IMR-90 (cell line): ENCODE results near the gene OGG1. TPM values are rescaled to one million over a fixed set of nuclear protein-coding genes. Genes with fewer than 3 reads are reported as not detected.

Source experiments
- ATAC-seq: fragments of 200-7000 bp; cut with Tn5 transposase; 2 replicates; pipeline ENCODE4 v1.9.1; 2020; ENCODE audit warnings: low read depth, mild to moderate bottlenecking, moderate library complexity
- BruUV-seq: library from RNA; stranded (reverse); fragments of 400-500 nt; replicated peaks from 2 replicates; lab custom pipeline; 2021; lab: Mats Ljungman, UMichigan
- CTCF ChIA-PET: fragments of 300-600 bp; formaldehyde crosslinking; extraction: SDS; loops from one replicate; lab custom pipeline; 2021; ENCODE audit warnings: antibody characterized with exemption; lab: Yijun Ruan, JAX
- POLR2A ChIA-PET: fragments of 300-600 bp; sonication (Branson Sonifier 250); formaldehyde crosslinking; loops from one replicate; lab custom pipeline; 2022; ENCODE audit warnings: antibody characterized with exemption; ENCODE audit not compliant: unreplicated experiment; lab: Charles Lee
- DNase-seq: peaks from one replicate; pipeline ENCODE4 v3.0.0; 2013
- H2AFZ ChIP-seq: replicated peaks from 2 replicates; pipeline ENCODE3; 2013; ENCODE audit warnings: low read length, mild to moderate bottlenecking; ENCODE audit not compliant: poor library complexity
- H2AK5ac ChIP-seq: 2 replicates; pipeline ENCODE4 v1.6.1; 2013; ENCODE audit warnings: low read depth, low read length, inconsistent platforms
- H2AK9ac ChIP-seq: replicated peaks from 2 replicates; pipeline ENCODE3; 2013; ENCODE audit warnings: mild to moderate bottlenecking, low read depth, low read length, moderate library complexity; ENCODE audit not compliant: poor library complexity
- H2BK120ac ChIP-seq: 2 replicates; pipeline ENCODE4 v1.6.1; 2013; ENCODE audit warnings: low read depth, low read length, inconsistent platforms
- H2BK15ac ChIP-seq: 3 replicates; pipeline ENCODE4 v1.6.1; 2013; ENCODE audit warnings: low read depth, low read length, inconsistent platforms
- H2BK20ac ChIP-seq: 2 replicates; pipeline ENCODE4 v1.6.1; 2013; ENCODE audit warnings: low read depth, mild to moderate bottlenecking, inconsistent platforms, low read length, moderate library complexity
- H2BK5ac ChIP-seq: 2 replicates; pipeline ENCODE4 v1.6.1; 2013; ENCODE audit warnings: mild to moderate bottlenecking, low read depth, low read length, inconsistent platforms; ENCODE audit not compliant: poor library complexity, severe bottlenecking
- H3K14ac ChIP-seq: replicated peaks from 2 replicates; pipeline ENCODE4 v1.6.1; 2013; ENCODE audit warnings: low read depth, low read length, inconsistent platforms
- H3K18ac ChIP-seq: 2 replicates; pipeline ENCODE4 v1.6.1; 2013; ENCODE audit warnings: low read depth, low read length, control low read depth
- H3K23ac ChIP-seq: 2 replicates; pipeline ENCODE4 v1.6.1; 2013; ENCODE audit warnings: low read depth, low read length, inconsistent platforms
- H3K27ac ChIP-seq: 2 replicates; pipeline ENCODE4 v1.5.1; 2013; ENCODE audit warnings: mild to moderate bottlenecking, control low read depth, low read length; ENCODE audit not compliant: insufficient read depth
- H3K27me3 ChIP-seq: 2 replicates; pipeline ENCODE4 v1.6.1; 2013; ENCODE audit warnings: low read length; ENCODE audit not compliant: control insufficient read depth, insufficient read depth
- H3K36me3 ChIP-seq: 2 replicates; pipeline ENCODE4 v1.6.1; 2013; ENCODE audit warnings: low read length, mixed read lengths; ENCODE audit not compliant: control insufficient read depth, insufficient read depth
- H3K4ac ChIP-seq: 2 replicates; pipeline ENCODE4 v1.6.1; 2013; ENCODE audit warnings: low read depth, low read length, inconsistent platforms
- H3K4me1 ChIP-seq: 2 replicates; pipeline ENCODE4 v1.6.1; 2013; ENCODE audit warnings: low read length, mixed read lengths; ENCODE audit not compliant: control insufficient read depth, insufficient read depth
- H3K4me2 ChIP-seq: 2 replicates; pipeline ENCODE4 v1.6.1; 2013; ENCODE audit warnings: low read depth, mild to moderate bottlenecking, control low read depth, low read length, moderate library complexity
- H3K4me3 ChIP-seq: 2 replicates; pipeline ENCODE4 v1.5.1; 2013; ENCODE audit warnings: low read depth, mild to moderate bottlenecking, control low read depth, low read length, moderate library complexity; ENCODE audit not compliant: insufficient read depth
- H3K56ac ChIP-seq: 2 replicates; pipeline ENCODE4 v1.6.1; 2013; ENCODE audit warnings: low read length, inconsistent platforms; ENCODE audit not compliant: insufficient read depth; ENCODE audit errors: extremely low read depth
- H3K79me1 ChIP-seq, 2 experiments: 2 replicates each; pipeline ENCODE4 v1.6.1; 2013; ENCODE audit warnings: low read length in 2 of 2, inconsistent platforms in 1 of 2, low read depth in 1 of 2
- H3K9ac ChIP-seq: 2 replicates; pipeline ENCODE4 v1.6.1; 2013; ENCODE audit warnings: low read depth, low read length, control low read depth
- H3K9me1 ChIP-seq: 2 replicates; pipeline ENCODE4 v1.6.1; 2013; ENCODE audit warnings: low read length, inconsistent platforms; ENCODE audit not compliant: insufficient read depth
- H3K9me3 ChIP-seq: 2 replicates; pipeline ENCODE4 v1.6.1; 2013; ENCODE audit warnings: low read length; ENCODE audit not compliant: control insufficient read depth, insufficient read depth
- H4K20me1 ChIP-seq: 2 replicates; pipeline ENCODE4 v1.6.1; 2013; ENCODE audit warnings: low read length, inconsistent platforms; ENCODE audit not compliant: insufficient read depth
- H4K5ac ChIP-seq: 2 replicates; pipeline ENCODE4 v1.6.1; 2013; ENCODE audit warnings: mild to moderate bottlenecking, low read depth, low read length, control low read depth
- H4K8ac ChIP-seq, 2 experiments: 2 replicates each; pipeline ENCODE4 v1.6.1; 2013; ENCODE audit warnings: low read depth in 2 of 2, low read length in 2 of 2, control low read depth in 1 of 2, inconsistent platforms in 1 of 2
- H4K91ac ChIP-seq: 2 replicates; pipeline ENCODE4 v1.6.1; 2013; ENCODE audit warnings: low read depth, low read length, inconsistent platforms; ENCODE audit not compliant: insufficient read depth
- BHLHE40 ChIP-seq: fragments of 150-350 bp; IDR thresholded peaks from 2 replicates; pipeline ENCODE4 v1.6.1; 2016; ENCODE audit warnings: mild to moderate bottlenecking, low read depth, low read length
- CEBPB ChIP-seq: IDR thresholded peaks from 2 replicates; pipeline ENCODE4 v1.6.1; 2012; ENCODE audit warnings: low read depth, low read length, improper control_type of control experiment
- CHD1 ChIP-seq: IDR thresholded peaks from 2 replicates; pipeline ENCODE4 v1.6.1; 2012; ENCODE audit warnings: low read depth, low read length, improper control_type of control experiment
- FOS ChIP-seq: fragments of 150-350 bp; IDR thresholded peaks from 2 replicates; pipeline ENCODE4 v1.6.1; 2016; ENCODE audit warnings: low read depth, low read length
- MAFK ChIP-seq: IDR thresholded peaks from 2 replicates; pipeline ENCODE4 v1.6.1; 2012; ENCODE audit warnings: low read depth, low read length, improper control_type of control experiment
- MAZ ChIP-seq: IDR thresholded peaks from 2 replicates; pipeline ENCODE4 v1.6.1; 2012; ENCODE audit warnings: low read depth, mild to moderate bottlenecking, low read length, improper control_type of control experiment, moderate library complexity, borderline replicate concordance
- MXI1 ChIP-seq: IDR thresholded peaks from 2 replicates; pipeline ENCODE4 v1.6.1; 2012; ENCODE audit warnings: low read depth, mild to moderate bottlenecking, low read length, moderate library complexity, borderline replicate concordance
- NFE2L2 ChIP-seq: fragments of 150-350 bp; IDR thresholded peaks from 2 replicates; pipeline ENCODE4 v1.6.1; 2016; ENCODE audit warnings: low read depth, mild to moderate bottlenecking, low read length
- POLR2A ChIP-seq: IDR thresholded peaks from 2 replicates; pipeline ENCODE4 v1.6.1; 2012; ENCODE audit warnings: mild to moderate bottlenecking, low read depth, low read length
- RAD21 ChIP-seq: IDR thresholded peaks from 2 replicates; pipeline ENCODE4 v1.6.1; 2012; ENCODE audit warnings: low read length, improper control_type of control experiment
- RCOR1 ChIP-seq: IDR thresholded peaks from 2 replicates; pipeline ENCODE4 v1.6.1; 2012; ENCODE audit warnings: mild to moderate bottlenecking, low read length, improper control_type of control experiment; ENCODE audit not compliant: insufficient replicate concordance
- RFX5 ChIP-seq: IDR thresholded peaks from 2 replicates; pipeline ENCODE4 v1.8.0; 2012; ENCODE audit warnings: low read depth, mild to moderate bottlenecking, low read length, moderate library complexity
- SMC3 ChIP-seq: fragments of 150-350 bp; IDR thresholded peaks from 2 replicates; pipeline ENCODE4 v1.6.1; 2016; ENCODE audit warnings: low read depth, mild to moderate bottlenecking, antibody characterized with exemption, low read length, moderate library complexity
- WGBS, 2 experiments: methylation state at CpG; one replicate each; pipeline versions ENCODE4 v1.1.5 to v1.1.7; 2013; ENCODE audit warnings: missing lambda C conversion rate in 2 of 2; ENCODE audit not compliant: insufficient read length in 1 of 2; ENCODE audit errors: extremely low coverage in 2 of 2; 5-methylcytosine and 5-hydroxymethylcytosine counted together
- dilution Hi-C: fragments of 300-500 bp; cut with HindIII; formaldehyde crosslinking; loops from one replicate; pipeline ENCODE4 v1.14.3; 2018; ENCODE audit warnings: low sequenced_read_pairs; ENCODE audit not compliant: unreplicated experiment
- in situ Hi-C: fragments of 300-500 bp; cut with MboI; formaldehyde crosslinking; loops from 3 replicates; pipeline ENCODE4 v1.14.3; 2019; ENCODE audit warnings: low sequenced_read_pairs, inconsistent platforms, mixed read lengths
- intact Hi-C: fragments of 100-400 bp; cut with micrococcal nuclease; formaldehyde crosslinking; loops from 2 replicates; pipeline ENCODE4 v1.10.0; 2022
- polyA plus RNA-seq, 3 experiments: library from polyadenylated mRNA; depleted of rRNA; stranded (reverse); fragments of >200 nt; gene quantifications; 2 replicates each; pipeline ENCODE4 v1.2.3, GENCODE V29; 2012; ENCODE audit warnings: low replicate concordance in 1 of 3
- total RNA-seq: library from RNA; depleted of rRNA; stranded (reverse); fragments of >200 nt; gene quantifications from 2 replicates; pipeline ENCODE4 v1.2.3, GENCODE V29; 2012
- TF ChIP-seq, protein P1 (sequence below): conservative IDR thresholded peaks from 2 replicates; pipeline ENCODE4 v1.5.1; 2012; ENCODE audit warnings: mild to moderate bottlenecking, low read depth, low read length, improper control_type of control experiment
- TF ChIP-seq, protein P2 (sequence below): fragments of 150-350 bp; IDR thresholded peaks from 2 replicates; pipeline ENCODE4 v1.6.1; 2016; ENCODE audit warnings: low read depth, mild to moderate bottlenecking, low read length, moderate library complexity, borderline replicate concordance
- TF ChIP-seq, protein P3 (sequence below): fragments of 150-350 bp; IDR thresholded peaks from 2 replicates; pipeline ENCODE4 v1.6.1; 2017; ENCODE audit warnings: mild to moderate bottlenecking, antibody characterized with exemption, low read length, low read depth

The OGG1 gene
- total and polyA plus RNA-seq, 2 of the 4 experiments (the other 2 are of a cell fraction), result 14.9 to 25.6 TPM

DNA sequence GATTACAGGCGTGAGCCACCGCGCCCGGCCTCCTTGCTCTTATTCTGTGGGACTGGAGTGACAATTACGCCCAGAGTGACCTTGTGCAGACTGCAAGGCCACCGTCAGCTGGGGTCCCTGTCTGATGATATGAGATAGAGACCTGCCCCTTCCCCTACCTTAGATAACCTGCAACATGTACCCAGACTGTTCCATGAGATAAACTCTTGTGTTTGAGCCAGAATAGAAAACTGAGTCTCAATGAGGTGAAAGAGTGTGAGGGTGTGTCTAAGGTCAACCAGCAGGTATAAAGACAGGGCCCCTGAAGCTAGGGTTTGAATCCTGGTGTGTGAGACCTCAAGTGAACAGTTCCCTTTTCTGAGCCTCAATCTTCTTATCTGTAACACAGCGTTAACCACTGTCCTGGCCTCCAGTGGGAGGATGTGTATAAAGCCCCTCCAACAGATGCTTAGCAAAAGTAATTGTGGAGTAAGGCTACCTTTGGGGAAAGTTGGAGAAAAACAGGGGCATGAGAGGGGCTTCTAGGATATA, 36.5 kb downstream of the OGG1 start:
- no CpG with 5 or more reads among the region's 7 CpGs for WGBS, 2 experiments
- TF ChIP-seq NFE2L2 (no peak), RCOR1 (no peak), MAFK (no peak), POLR2A (no peak), MAZ (no peak), CHD1 (no peak), MXI1 (no peak), RFX5 (no peak), CEBPB (no peak), FOS (no peak), BHLHE40 (no peak), RAD21 (no peak), SMC3 (no peak)
- TF ChIP-seq, protein P1, sequence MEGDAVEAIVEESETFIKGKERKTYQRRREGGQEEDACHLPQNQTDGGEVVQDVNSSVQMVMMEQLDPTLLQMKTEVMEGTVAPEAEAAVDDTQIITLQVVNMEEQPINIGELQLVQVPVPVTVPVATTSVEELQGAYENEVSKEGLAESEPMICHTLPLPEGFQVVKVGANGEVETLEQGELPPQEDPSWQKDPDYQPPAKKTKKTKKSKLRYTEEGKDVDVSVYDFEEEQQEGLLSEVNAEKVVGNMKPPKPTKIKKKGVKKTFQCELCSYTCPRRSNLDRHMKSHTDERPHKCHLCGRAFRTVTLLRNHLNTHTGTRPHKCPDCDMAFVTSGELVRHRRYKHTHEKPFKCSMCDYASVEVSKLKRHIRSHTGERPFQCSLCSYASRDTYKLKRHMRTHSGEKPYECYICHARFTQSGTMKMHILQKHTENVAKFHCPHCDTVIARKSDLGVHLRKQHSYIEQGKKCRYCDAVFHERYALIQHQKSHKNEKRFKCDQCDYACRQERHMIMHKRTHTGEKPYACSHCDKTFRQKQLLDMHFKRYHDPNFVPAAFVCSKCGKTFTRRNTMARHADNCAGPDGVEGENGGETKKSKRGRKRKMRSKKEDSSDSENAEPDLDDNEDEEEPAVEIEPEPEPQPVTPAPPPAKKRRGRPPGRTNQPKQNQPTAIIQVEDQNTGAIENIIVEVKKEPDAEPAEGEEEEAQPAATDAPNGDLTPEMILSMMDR, result no peak
- TF ChIP-seq, protein P2, sequence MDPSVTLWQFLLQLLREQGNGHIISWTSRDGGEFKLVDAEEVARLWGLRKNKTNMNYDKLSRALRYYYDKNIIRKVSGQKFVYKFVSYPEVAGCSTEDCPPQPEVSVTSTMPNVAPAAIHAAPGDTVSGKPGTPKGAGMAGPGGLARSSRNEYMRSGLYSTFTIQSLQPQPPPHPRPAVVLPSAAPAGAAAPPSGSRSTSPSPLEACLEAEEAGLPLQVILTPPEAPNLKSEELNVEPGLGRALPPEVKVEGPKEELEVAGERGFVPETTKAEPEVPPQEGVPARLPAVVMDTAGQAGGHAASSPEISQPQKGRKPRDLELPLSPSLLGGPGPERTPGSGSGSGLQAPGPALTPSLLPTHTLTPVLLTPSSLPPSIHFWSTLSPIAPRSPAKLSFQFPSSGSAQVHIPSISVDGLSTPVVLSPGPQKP, result no peak
- TF ChIP-seq, protein P3, sequence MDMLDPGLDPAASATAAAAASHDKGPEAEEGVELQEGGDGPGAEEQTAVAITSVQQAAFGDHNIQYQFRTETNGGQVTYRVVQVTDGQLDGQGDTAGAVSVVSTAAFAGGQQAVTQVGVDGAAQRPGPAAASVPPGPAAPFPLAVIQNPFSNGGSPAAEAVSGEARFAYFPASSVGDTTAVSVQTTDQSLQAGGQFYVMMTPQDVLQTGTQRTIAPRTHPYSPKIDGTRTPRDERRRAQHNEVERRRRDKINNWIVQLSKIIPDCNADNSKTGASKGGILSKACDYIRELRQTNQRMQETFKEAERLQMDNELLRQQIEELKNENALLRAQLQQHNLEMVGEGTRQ, result no peak
- CTCF ChIA-PET, result no interaction called here

More for the DNA sequence above, 36.5 kb downstream of the OGG1 start:
- H2BK20ac ChIP-seq, result no peak overlapping the region
- dilution Hi-C loops (no loop called here), in situ Hi-C loops (no loop called here), intact Hi-C loops (no loop called here)
- H3K4me1 ChIP-seq, result peaks cover 3% of the 10 kb centered on the region; the same call in 1 of the 2 replicates
- no peak overlapping the region for H2AK9ac ChIP-seq
- H3K27ac ChIP-seq, result no peak overlapping the region
- no peak overlapping the region for H3K18ac ChIP-seq
- H4K91ac ChIP-seq, result no peak overlapping the region
- H2BK15ac ChIP-seq, result no peak overlapping the region
- H3K36me3 ChIP-seq, result peaks cover 49% of the 10 kb centered on the region
- no peak overlapping the region for H3K14ac ChIP-seq
- DNase-seq (no peak), ATAC-seq (no peak)
- no peaks in the 10 kb centered on the region for H3K27me3 ChIP-seq
- BruUV-seq, result no TSS peak
- H3K4me2 ChIP-seq, result no peak overlapping the region
- H4K20me1 ChIP-seq, result no peaks in the 10 kb centered on the region
- H2BK120ac ChIP-seq, result no peak overlapping the region
- peaks cover 9% of the 10 kb centered on the region for H3K9me1 ChIP-seq
- peaks cover 20 to 21% of the 10 kb centered on the region in 2 experiments for H3K79me1 ChIP-seq
- no peak overlapping the region for H4K8ac ChIP-seq
- no peak overlapping the region for H4K5ac ChIP-seq
- no peak overlapping the region for H3K4me3 ChIP-seq
- no peak overlapping the region for H3K56ac ChIP-seq
- H2AFZ ChIP-seq, result no peak overlapping the region
- H3K9me3 ChIP-seq, result no peaks in the 10 kb centered on the region
- no peak overlapping the region for H3K9ac ChIP-seq
- no peak overlapping the region for H2AK5ac ChIP-seq
- H3K4ac ChIP-seq, result no peak overlapping the region
- H3K23ac ChIP-seq, result no peak overlapping the region
- POLR2A ChIA-PET, result no interaction called here
- no peak overlapping the region for H2BK5ac ChIP-seq
